ENCODE data around the gene RHBDD2. TPM values are rescaled to one million over a fixed set of nuclear protein-coding genes. Genes with fewer than 3 reads are reported as not detected.

RHBDD2 gene
- total and polyA plus RNA-seq, 2 donors (not counting 3 experiments of a cell fraction or from before 2014, with no cell fraction given) = 36.7 to 99.2 TPM

GRCh38 chr7:75920431-75921161, 41.8 kb downstream of the RHBDD2 start:
- no peak for DNase-seq (ENCODE audit: low read depth, low spot score)
- no TSS peak for BruUV-seq (replicated peaks)
- H3K36me3 ChIP-seq (ENCODE audit: control insufficient read depth in 2 of 2, extremely low read depth in 1 of 2, insufficient read depth in 2 of 2, low read length in 2 of 2) = no peaks in the 10 kb centered on the region
- H3K27ac ChIP-seq (ENCODE audit: insufficient read depth, low read depth, low read length) = no peak overlapping the region
- no peaks in the 10 kb centered on the region for H4K20me1 ChIP-seq (replicated peaks; ENCODE audit: control insufficient read depth, extremely low read depth, insufficient read depth, low read length)
- no peaks in the 10 kb centered on the region for H3K27me3 ChIP-seq (ENCODE audit: control insufficient read depth in 2 of 2, insufficient read depth in 2 of 2, low read length in 2 of 2)
- dilution Hi-C loops (cut with MboI; ENCODE audit: extremely low pct_ligation_motif_present, low sequenced_read_pairs) (no loop called here), intact Hi-C loops (cut with micrococcal nuclease) (no loop called here)
- no peak overlapping the region for H3K4me3 ChIP-seq (replicated peaks in 1 of 3; ENCODE audit: insufficient read depth in 1 of 3, low read depth in 1 of 3, low read length in 3 of 3)
- H2AFZ ChIP-seq (ENCODE audit: low read depth, low read length) = no peak overlapping the region
- H3K79me2 ChIP-seq (ENCODE audit: control insufficient read depth, insufficient read depth, low read length) = peaks cover 18% of the 10 kb centered on the region
- no peaks in the 10 kb centered on the region for H3K9me1 ChIP-seq (replicated peaks; ENCODE audit: control insufficient read depth, extremely low read depth, insufficient read depth, low read length)
- no peak overlapping the region for H3K9ac ChIP-seq (replicated peaks; ENCODE audit: extremely low read depth, insufficient read depth, low read length)
- ChIA-PET CTCF (interaction anchor here (0.7 to 1.3 kb wide), 2 partner anchors 18 to 100 kb away, joined by 3 read pairs; no protein-coding TSS in a partner anchor), POLR2A (interaction anchor here (0.7 kb wide), 2 partner anchors 18 to 92 kb away, joined by 3 to 4 read pairs; no protein-coding TSS in a partner anchor)
- no peak overlapping the region for H3K4me2 ChIP-seq (ENCODE audit: insufficient read depth, low read length)
- no peak for FAIRE-seq
- H3K4me1 ChIP-seq (ENCODE audit: control insufficient read depth, extremely low read depth, insufficient read depth, low read length) = peaks cover 3% of the 10 kb centered on the region
- no peak for TF ChIP-seq EZH2 (IDR thresholded peaks at IDR 0.05; ENCODE audit: borderline replicate concordance, low read depth, low read length, severe bottlenecking)
- TF ChIP-seq CTCF (IDR thresholded peaks at IDR 0.05; ENCODE audit: extremely low read depth in 1 of 2, insufficient read depth in 1 of 2, low read depth in 1 of 2, low read length in 2 of 2) = no peak
- H3K9me3 ChIP-seq (replicated peaks; ENCODE audit: control insufficient read depth, insufficient read depth, low read length) = no peaks in the 10 kb centered on the region

GRCh38 chr7:75921479-75921878, 42.6 kb downstream of the RHBDD2 start:
- H3K9me3 ChIP-seq (replicated peaks; ENCODE audit: control insufficient read depth, insufficient read depth, low read length) = no peaks in the 10 kb centered on the region
- intact Hi-C loops (cut with micrococcal nuclease) = no loop called here
- no peaks in the 10 kb centered on the region for H3K36me3 ChIP-seq (ENCODE audit: control insufficient read depth in 2 of 2, extremely low read depth in 1 of 2, insufficient read depth in 2 of 2, low read length in 2 of 2)
- no peak overlapping the region for H3K27ac ChIP-seq (ENCODE audit: insufficient read depth, low read depth, low read length)
- H4K20me1 ChIP-seq (replicated peaks; ENCODE audit: control insufficient read depth, extremely low read depth, insufficient read depth, low read length) = no peaks in the 10 kb centered on the region
- H3K79me2 ChIP-seq (ENCODE audit: control insufficient read depth, insufficient read depth, low read length) = peaks cover 15% of the 10 kb centered on the region
- CTCF ChIA-PET = interaction anchor here (1.3 to 1.5 kb wide), 2 partner anchors 41 to 99 kb away, joined by 3 read pairs; no protein-coding TSS in a partner anchor
- no peaks in the 10 kb centered on the region for H3K27me3 ChIP-seq (ENCODE audit: control insufficient read depth in 2 of 2, insufficient read depth in 2 of 2, low read length in 2 of 2)
- no peak overlapping the region for H3K9ac ChIP-seq (replicated peaks; ENCODE audit: extremely low read depth, insufficient read depth, low read length)
- no peak for FAIRE-seq
- no peaks in the 10 kb centered on the region for H3K4me1 ChIP-seq (ENCODE audit: control insufficient read depth, extremely low read depth, insufficient read depth, low read length)
- TF ChIP-seq CTCF (IDR thresholded peaks at IDR 0.05; ENCODE audit: extremely low read depth in 1 of 2, insufficient read depth in 1 of 2, low read depth in 1 of 2, low read length in 2 of 2) (no peak), JUN (IDR thresholded peaks at IDR 0.05; ENCODE audit: borderline replicate concordance, insufficient read depth, insufficient read length, low read depth) (no peak), POLR2AphosphoS5 (IDR thresholded peaks at IDR 0.05; ENCODE audit: insufficient read depth, low read depth, low read length) (no peak), EZH2 (IDR thresholded peaks at IDR 0.05; ENCODE audit: borderline replicate concordance, low read depth, low read length, severe bottlenecking) (no peak), MYC (IDR thresholded peaks at IDR 0.05; ENCODE audit: low read depth, low read length) (no peak), MAX (IDR thresholded peaks at IDR 0.05; ENCODE audit: insufficient read depth, insufficient read length) (no peak), GATA2 (IDR thresholded peaks at IDR 0.05; ENCODE audit: insufficient read depth, insufficient read length, low read depth, low read length) (no peak), POLR2A (IDR thresholded peaks at IDR 0.05; ENCODE audit: low read depth, low read length) (no peak), FOS (IDR thresholded peaks at IDR 0.05; ENCODE audit: borderline replicate concordance, insufficient read depth, low read length) (no peak)
- no peaks in the 10 kb centered on the region for H3K9me1 ChIP-seq (replicated peaks; ENCODE audit: control insufficient read depth, extremely low read depth, insufficient read depth, low read length)
- DNase-seq (ENCODE audit: low read depth, low spot score) = no peak
- dilution Hi-C loops (cut with MboI; ENCODE audit: extremely low pct_ligation_motif_present, low sequenced_read_pairs) = no loop called here
- no TSS peak for BruUV-seq (replicated peaks)
- no peak overlapping the region for H3K4me2 ChIP-seq (ENCODE audit: insufficient read depth, low read length)
- POLR2A ChIA-PET = interaction anchor here (0.6 kb wide), 1 partner anchor 119 kb away, joined by 3 read pairs; no protein-coding TSS in a partner anchor
- no peak overlapping the region for H3K4me3 ChIP-seq (replicated peaks in 1 of 3; ENCODE audit: insufficient read depth in 1 of 3, low read depth in 1 of 3, low read length in 3 of 3)
- no peak overlapping the region for H2AFZ ChIP-seq (ENCODE audit: low read depth, low read length)
